Hepatocyte (in vitro differentiated cells): ENCODE results near the gene GPR35.
"Not testable (repeated sequence)": the region's sequence is repeated elsewhere in the genome, so short reads cannot be mapped to it uniquely, and the experiment has no call there.

Experiments used
- CTCF ChIP-seq: fragments of 200-600 bp; sonication (generic); IDR thresholded peaks from 2 replicates; pipeline ENCODE4 v1.5.1; 2016; ENCODE audit warnings: antibody characterized with exemption, mild to moderate bottlenecking; ENCODE audit not compliant: poor library complexity
- EZH2 ChIP-seq: fragments of 200-600 bp; sonication (generic); IDR thresholded peaks from 2 replicates; pipeline ENCODE4 v1.6.1; 2016; ENCODE audit warnings: antibody characterized with exemption, mild to moderate bottlenecking, borderline replicate concordance

GRCh38 chr2:240678909-240679308 lies 53.6 kb downstream of the GPR35 start:
- not testable (repeated sequence) for TF ChIP-seq CTCF, EZH2
